Osteocyte (in vitro differentiated cells): ENCODE results near the gene KCNK10. TPM values are rescaled to one million over a fixed set of nuclear protein-coding genes. Genes with fewer than 3 reads are reported as not detected.

ENCODE experiments used
- DNase-seq: peaks from one replicate; pipeline ENCODE4 v3.0.0; 2021; ENCODE audit warnings: mixed read lengths; ENCODE audit not compliant: unreplicated experiment; ENCODE audit errors: extremely low spot score
- H3K27ac Mint-ChIP-seq: one replicate; pipeline ENCODE4 v1.8.0; 2021; ENCODE audit warnings: mild to moderate bottlenecking, mixed read lengths; ENCODE audit not compliant: unreplicated experiment
- H3K27me3 Mint-ChIP-seq: one replicate; pipeline ENCODE4 v1.8.0; 2021; ENCODE audit warnings: mixed read lengths; ENCODE audit not compliant: unreplicated experiment
- H3K36me3 Mint-ChIP-seq: one replicate; pipeline ENCODE4 v1.8.0; 2021; ENCODE audit warnings: mixed read lengths; ENCODE audit not compliant: unreplicated experiment
- H3K4me1 Mint-ChIP-seq: one replicate; pipeline ENCODE4 v1.8.0; 2021; ENCODE audit warnings: mixed read lengths; ENCODE audit not compliant: unreplicated experiment
- H3K4me3 Mint-ChIP-seq: one replicate; pipeline ENCODE4 v1.8.0; 2021; ENCODE audit warnings: mild to moderate bottlenecking, moderate library complexity, mixed read lengths; ENCODE audit not compliant: unreplicated experiment
- H3K9me3 Mint-ChIP-seq: one replicate; pipeline ENCODE4 v1.8.0; 2021; ENCODE audit warnings: mixed read lengths; ENCODE audit not compliant: unreplicated experiment
- CTCF ChIP-seq: fragments of 200-600 bp; sonication (generic); IDR thresholded peaks from 2 replicates; pipeline ENCODE4 v1.5.0; 2021; ENCODE audit warnings: antibody characterized with exemption, mild to moderate bottlenecking, moderate library complexity
- total RNA-seq: library from RNA; stranded (reverse); gene quantifications from 2 replicates; pipeline ENCODE4 v1.2.1, GENCODE V29; 2021

Gene KCNK10
- total RNA-seq, 1 donor from 2014 or later, result not detected

GRCh38 chr14:88228522-88229236 is 94.4 kb downstream of the KCNK10 start:
- no peak for TF ChIP-seq CTCF
- H3K36me3 Mint-ChIP-seq, result no peaks in the 10 kb centered on the region
- H3K4me3 Mint-ChIP-seq, result no peak overlapping the region
- no peaks in the 10 kb centered on the region for H3K27me3 Mint-ChIP-seq
- no peak for DNase-seq
- H3K27ac Mint-ChIP-seq, result no peak overlapping the region
- peaks cover under 1% of the 10 kb centered on the region for H3K9me3 Mint-ChIP-seq
- no peaks in the 10 kb centered on the region for H3K4me1 Mint-ChIP-seq

- Mint-ChIP-seq H3K27ac (no peak overlapping the region), H3K4me3 (no peak overlapping the region), H3K27me3 (no peaks in the 10 kb centered on the region), H3K4me1 (no peaks in the 10 kb centered on the region), H3K36me3 (no peaks in the 10 kb centered on the region), H3K9me3 (peaks cover 9% of the 10 kb centered on the region)
- TF ChIP-seq CTCF, result no peak
- no peak for DNase-seq
Measured at GRCh38 chr14:88227693-88228092, 95.4 kb downstream of the KCNK10 start.

GRCh38 chr14:88225721-88226120 is 97.3 kb downstream of the KCNK10 start:
- TF ChIP-seq CTCF, result no peak
- Mint-ChIP-seq H3K36me3 (no peaks in the 10 kb centered on the region), H3K9me3 (peaks cover 19% of the 10 kb centered on the region), H3K4me3 (no peak overlapping the region), H3K27ac (no peak overlapping the region), H3K4me1 (no peaks in the 10 kb centered on the region), H3K27me3 (no peaks in the 10 kb centered on the region)
- DNase-seq, result no peak

- TF ChIP-seq CTCF, result no peak
- no peak for DNase-seq
- peaks cover 23% of the 10 kb centered on the region for H3K9me3 Mint-ChIP-seq
- H3K4me3 Mint-ChIP-seq, result no peak overlapping the region
- no peaks in the 10 kb centered on the region for H3K4me1 Mint-ChIP-seq
- no peaks in the 10 kb centered on the region for H3K36me3 Mint-ChIP-seq
- no peaks in the 10 kb centered on the region for H3K27me3 Mint-ChIP-seq
- no peak overlapping the region for H3K27ac Mint-ChIP-seq
Measured at GRCh38 chr14:88218119-88218915, 104.8 kb downstream of the KCNK10 start.

- Mint-ChIP-seq H3K27ac (no peak overlapping the region), H3K36me3 (no peaks in the 10 kb centered on the region), H3K27me3 (no peaks in the 10 kb centered on the region), H3K9me3 (no peaks in the 10 kb centered on the region), H3K4me1 (no peaks in the 10 kb centered on the region), H3K4me3 (no peak overlapping the region)
- no peak for DNase-seq
- no peak for TF ChIP-seq CTCF
Measured at GRCh38 chr14:88212691-88213090, 110.4 kb downstream of the KCNK10 start.
